GM12892 (cell line): ENCODE measurements around the gene NUDT3.

Experiments
- POLR2A ChIP-seq: IDR thresholded peaks from 2 replicates; pipeline ENCODE4 v1.6.1; 2011; ENCODE audit warnings: low read depth, low read length, control low read depth
- POLR2AphosphoS5 ChIP-seq: IDR thresholded peaks from 2 replicates; pipeline ENCODE4 v1.6.1; 2011; ENCODE audit warnings: low read depth, low read length, control low read depth

DNA sequence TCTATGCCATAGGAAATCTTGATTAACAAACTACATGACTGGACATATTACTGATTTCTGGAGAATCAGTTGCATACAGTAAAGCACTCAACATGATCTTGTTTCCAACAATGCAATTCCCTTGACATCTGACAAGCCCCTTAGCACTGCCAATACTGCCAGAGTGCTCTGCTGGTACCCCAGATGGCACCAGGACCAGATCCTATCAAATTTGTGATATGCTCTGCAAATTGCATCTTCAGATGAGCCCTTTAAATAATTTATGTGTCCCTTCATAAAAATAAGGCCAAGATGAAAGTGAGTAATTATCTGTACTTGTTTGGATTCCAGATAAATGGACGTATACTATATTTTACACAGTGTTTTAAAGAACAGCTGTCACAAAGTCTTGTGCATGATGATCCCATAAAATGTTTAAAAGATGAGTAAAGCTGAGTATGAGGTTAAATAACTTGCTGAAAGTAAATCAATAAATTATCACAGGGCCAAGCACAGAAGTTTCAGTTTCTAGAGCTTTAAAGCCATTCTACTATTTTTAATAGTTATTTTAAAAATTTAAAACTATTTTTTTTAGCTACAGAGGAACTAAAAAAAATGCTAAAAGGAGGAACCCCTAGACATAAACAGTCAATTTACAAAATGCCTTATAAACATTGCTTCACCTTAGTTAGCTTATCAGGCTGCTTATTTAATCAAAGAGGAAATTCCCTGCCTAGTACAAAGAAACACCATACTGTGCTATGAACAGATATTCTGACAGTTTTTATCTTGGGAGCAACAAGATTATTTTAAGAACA is 42.1 kb downstream of the NUDT3 start:
- TF ChIP-seq POLR2AphosphoS5, result no peak
- TF ChIP-seq POLR2A, result no peak
